Vagina (tissue), 2 donors: ENCODE measurements around the gene CEP128.

Experiments used
- POLR2A ChIP-seq, 2 donors: fragments of 450-650 bp; IDR thresholded peaks; one replicate each; pipeline ENCODE4 v1.6.1; 2017; ENCODE audit warnings: antibody characterized with exemption in 2 of 2, mild to moderate bottlenecking in 2 of 2, moderate library complexity in 2 of 2
- POLR2AphosphoS5 ChIP-seq, 2 donors: sonication (generic); formaldehyde crosslinking; IDR thresholded peaks; one replicate each; pipeline ENCODE4 v1.9.0; 2017; ENCODE audit warnings: antibody characterized with exemption in 2 of 2, mild to moderate bottlenecking in 2 of 2, low read depth in 1 of 2; ENCODE audit not compliant: insufficient read depth in 1 of 2
- TF ChIP-seq, protein P1 (sequence below), 3 experiments: fragments of 450-650 bp in 2 of 3; fragments of 200-600 bp in 1 of 3; sonication (generic) in 1 of 3; IDR thresholded peaks; one replicate each; pipeline ENCODE4 v1.5.1; 2017 to 2019; ENCODE audit warnings: antibody characterized with exemption in 3 of 3, mild to moderate bottlenecking in 2 of 3, moderate library complexity in 2 of 3

DNA sequence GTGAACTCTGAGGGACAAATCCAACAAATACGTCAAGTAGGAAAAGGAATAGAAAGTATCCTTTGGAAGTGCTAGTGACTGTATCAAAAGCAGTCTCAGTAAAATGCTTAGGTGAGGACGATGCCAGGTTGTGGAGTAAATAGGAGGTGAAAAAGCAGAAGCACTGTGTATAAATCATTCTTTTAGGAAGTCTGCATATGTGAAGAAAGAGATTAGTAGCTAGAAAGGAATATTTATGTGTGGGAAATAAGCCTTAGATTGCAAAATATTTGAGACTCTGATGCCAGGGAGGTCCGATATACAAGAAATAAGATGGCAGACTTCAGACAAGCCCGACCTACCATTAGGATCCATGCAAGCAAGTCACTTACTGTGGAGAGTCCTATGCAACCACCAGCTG is 7.9 kb downstream of the CEP128 start:
- TF ChIP-seq, protein P1, sequence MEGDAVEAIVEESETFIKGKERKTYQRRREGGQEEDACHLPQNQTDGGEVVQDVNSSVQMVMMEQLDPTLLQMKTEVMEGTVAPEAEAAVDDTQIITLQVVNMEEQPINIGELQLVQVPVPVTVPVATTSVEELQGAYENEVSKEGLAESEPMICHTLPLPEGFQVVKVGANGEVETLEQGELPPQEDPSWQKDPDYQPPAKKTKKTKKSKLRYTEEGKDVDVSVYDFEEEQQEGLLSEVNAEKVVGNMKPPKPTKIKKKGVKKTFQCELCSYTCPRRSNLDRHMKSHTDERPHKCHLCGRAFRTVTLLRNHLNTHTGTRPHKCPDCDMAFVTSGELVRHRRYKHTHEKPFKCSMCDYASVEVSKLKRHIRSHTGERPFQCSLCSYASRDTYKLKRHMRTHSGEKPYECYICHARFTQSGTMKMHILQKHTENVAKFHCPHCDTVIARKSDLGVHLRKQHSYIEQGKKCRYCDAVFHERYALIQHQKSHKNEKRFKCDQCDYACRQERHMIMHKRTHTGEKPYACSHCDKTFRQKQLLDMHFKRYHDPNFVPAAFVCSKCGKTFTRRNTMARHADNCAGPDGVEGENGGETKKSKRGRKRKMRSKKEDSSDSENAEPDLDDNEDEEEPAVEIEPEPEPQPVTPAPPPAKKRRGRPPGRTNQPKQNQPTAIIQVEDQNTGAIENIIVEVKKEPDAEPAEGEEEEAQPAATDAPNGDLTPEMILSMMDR (IDR thresholded peaks at IDR 0.05) = no peak
- TF ChIP-seq POLR2A (IDR thresholded peaks at IDR 0.05) (no peak), POLR2AphosphoS5 (IDR thresholded peaks at IDR 0.05; ENCODE audit: insufficient read depth in 1 of 2, low read depth in 1 of 2) (no peak)
